CD14-positive monocyte (primary cell): ENCODE measurements around the gene IFRD2. TPM values are rescaled to one million over a fixed set of nuclear protein-coding genes. Genes with fewer than 3 reads are reported as not detected.
A peak's percentile ranks its signal among the peaks of the same experiment; 100 is the strongest.

Source experiments
- DNase-seq, 3 donors: peaks; one replicate each; pipeline ENCODE4 v3.0.0-alpha.2; 2011 to 2022
- H2AFZ ChIP-seq: 2 replicates; pipeline ENCODE4 v1.6.0; 2012; ENCODE audit warnings: mild to moderate bottlenecking, low read depth, low read length, inconsistent platforms; ENCODE audit not compliant: insufficient read depth, poor library complexity, severe bottlenecking
- H3K27ac ChIP-seq, 2 donors: 1 replicate in 1 of 2; 2 replicates in 1 of 2; pipeline ENCODE4 v1.5.1; 2012 to 2013; ENCODE audit warnings: low read length in 2 of 2, control low read depth in 1 of 2, inconsistent platforms in 1 of 2, low read depth in 1 of 2, mild to moderate bottlenecking in 1 of 2
- H3K27me3 ChIP-seq, 2 donors: one replicate each; pipeline versions ENCODE4 v1.6.0 to v1.6.1; 2011 to 2013; ENCODE audit warnings: low read length in 2 of 2; ENCODE audit not compliant: control insufficient read depth in 2 of 2, insufficient read depth in 2 of 2
- H3K36me3 ChIP-seq, 2 donors: replicated peaks in 1 of 2; 1 replicate in 1 of 2; 2 replicates in 1 of 2; pipeline versions ENCODE4 v1.5.1 to v1.6.1; 2012 to 2013; ENCODE audit warnings: low read length in 2 of 2, control low read depth in 1 of 2, inconsistent platforms in 1 of 2, mild to moderate bottlenecking in 1 of 2; ENCODE audit not compliant: insufficient read depth in 2 of 2, control insufficient read depth in 1 of 2
- H3K4me1 ChIP-seq, 2 donors: 1 replicate in 1 of 2; 2 replicates in 1 of 2; pipeline versions ENCODE4 v1.5.1 to v1.6.1; 2012 to 2013; ENCODE audit warnings: low read length in 2 of 2, control low read depth in 1 of 2, inconsistent platforms in 1 of 2, mild to moderate bottlenecking in 1 of 2, moderate library complexity in 1 of 2; ENCODE audit not compliant: insufficient read depth in 2 of 2, control insufficient read depth in 1 of 2
- H3K4me2 ChIP-seq: replicated peaks from 2 replicates; pipeline ENCODE3; 2012; ENCODE audit warnings: low read length, moderate library complexity, mild to moderate bottlenecking; ENCODE audit not compliant: poor library complexity, severe bottlenecking; ENCODE audit errors: extremely low read depth
- H3K4me3 ChIP-seq, 3 experiments: fragments of 200-600 bp in 1 of 3; sonication (generic) in 1 of 3; replicated peaks in 1 of 3; 1 replicate in 2 of 3; 2 replicates in 1 of 3; pipeline ENCODE4 v1.5.1; 2011 to 2013; ENCODE audit warnings: low read length in 3 of 3, mild to moderate bottlenecking in 3 of 3, control low read depth in 2 of 3, low read depth in 2 of 3, inconsistent platforms in 1 of 3, moderate library complexity in 1 of 3
- H3K79me2 ChIP-seq: 2 replicates; pipeline ENCODE4 v1.6.0; 2012; ENCODE audit warnings: mild to moderate bottlenecking, control low read depth, inconsistent platforms, low read length, moderate library complexity; ENCODE audit not compliant: insufficient read depth
- H3K9ac ChIP-seq: 2 replicates; pipeline ENCODE4 v1.6.0; 2017; ENCODE audit warnings: low read length, mild to moderate bottlenecking; ENCODE audit not compliant: insufficient read depth, poor library complexity, severe bottlenecking
- H3K9me3 ChIP-seq, 2 donors: replicated peaks in 1 of 2; 1 replicate in 1 of 2; 2 replicates in 1 of 2; pipeline versions ENCODE4 v1.5.1 to v1.6.1; 2012 to 2013; ENCODE audit warnings: low read length in 2 of 2, control low read depth in 1 of 2; ENCODE audit not compliant: control insufficient read depth in 1 of 2, insufficient read depth in 1 of 2
- H4K20me1 ChIP-seq: 2 replicates; pipeline ENCODE4 v1.6.0; 2012; ENCODE audit warnings: mild to moderate bottlenecking, low read length, control low read depth, moderate library complexity; ENCODE audit not compliant: insufficient read depth
- H3K27ac Mint-ChIP-seq, 7 donors: one replicate each; pipeline ENCODE4 v1.8.0; 2020; ENCODE audit warnings: mild to moderate bottlenecking in 7 of 7, mixed read lengths in 7 of 7, moderate library complexity in 6 of 7, inconsistent platforms in 2 of 7
- H3K27me3 Mint-ChIP-seq, 3 donors: one replicate each; pipeline ENCODE4 v1.8.0; 2021 to 2022; ENCODE audit warnings: low read depth in 3 of 3, mild to moderate bottlenecking in 3 of 3, mixed read lengths in 3 of 3, moderate library complexity in 3 of 3, inconsistent platforms in 1 of 3
- H3K36me3 Mint-ChIP-seq, 2 donors: one replicate each; pipeline ENCODE4 v1.8.0; 2020; ENCODE audit warnings: mixed read lengths in 2 of 2, inconsistent platforms in 1 of 2, mild to moderate bottlenecking in 1 of 2
- H3K4me1 Mint-ChIP-seq: one replicate; pipeline ENCODE4 v1.8.0; 2020; ENCODE audit warnings: mild to moderate bottlenecking, mixed read lengths
- H3K4me3 Mint-ChIP-seq, 2 donors: one replicate each; pipeline ENCODE4 v1.8.0; 2020; ENCODE audit warnings: mild to moderate bottlenecking in 2 of 2, mixed read lengths in 2 of 2, moderate library complexity in 1 of 2
- H3K9me3 Mint-ChIP-seq, 7 donors: one replicate each; pipeline ENCODE4 v1.8.0; 2020 to 2022; ENCODE audit warnings: mixed read lengths in 7 of 7, mild to moderate bottlenecking in 6 of 7, moderate library complexity in 6 of 7, inconsistent platforms in 2 of 7
- WGBS: methylation state at CpG from one replicate; pipeline ENCODE4 v1.1.5; 2013; ENCODE audit warnings: missing lambda C conversion rate; ENCODE audit not compliant: insufficient coverage; 5-methylcytosine and 5-hydroxymethylcytosine counted together
- intact Hi-C, 2 donors: fragments of 100-400 bp; cut with micrococcal nuclease; formaldehyde crosslinking; loops; one replicate each; pipeline versions ENCODE4 v1.15.0 to v1.15.1; 2023
- polyA plus RNA-seq, 3 donors: library from polyadenylated mRNA; depleted of rRNA in 1 of 3; unstranded in 2 of 3; stranded (reverse) in 1 of 3; fragments of 300-500 nt in 2 of 3; fragments of >200 nt in 1 of 3; fragmentation: Illumina TruSeq in 2 of 3; gene quantifications; 1 replicate in 2 of 3; 2 replicates in 1 of 3; pipeline ENCODE4 v1.2.3, GENCODE V29; 2012 to 2021
- TF ChIP-seq, protein P1 (sequence below): fragments of 200-600 bp; IDR thresholded peaks from one replicate; pipeline ENCODE4 v1.8.0; 2022; ENCODE audit warnings: antibody characterized with exemption, mild to moderate bottlenecking

IFRD2 gene
- polyA plus RNA-seq, 3 donors: 17.1 to 35.1 (median 23.3) TPM

DNA sequence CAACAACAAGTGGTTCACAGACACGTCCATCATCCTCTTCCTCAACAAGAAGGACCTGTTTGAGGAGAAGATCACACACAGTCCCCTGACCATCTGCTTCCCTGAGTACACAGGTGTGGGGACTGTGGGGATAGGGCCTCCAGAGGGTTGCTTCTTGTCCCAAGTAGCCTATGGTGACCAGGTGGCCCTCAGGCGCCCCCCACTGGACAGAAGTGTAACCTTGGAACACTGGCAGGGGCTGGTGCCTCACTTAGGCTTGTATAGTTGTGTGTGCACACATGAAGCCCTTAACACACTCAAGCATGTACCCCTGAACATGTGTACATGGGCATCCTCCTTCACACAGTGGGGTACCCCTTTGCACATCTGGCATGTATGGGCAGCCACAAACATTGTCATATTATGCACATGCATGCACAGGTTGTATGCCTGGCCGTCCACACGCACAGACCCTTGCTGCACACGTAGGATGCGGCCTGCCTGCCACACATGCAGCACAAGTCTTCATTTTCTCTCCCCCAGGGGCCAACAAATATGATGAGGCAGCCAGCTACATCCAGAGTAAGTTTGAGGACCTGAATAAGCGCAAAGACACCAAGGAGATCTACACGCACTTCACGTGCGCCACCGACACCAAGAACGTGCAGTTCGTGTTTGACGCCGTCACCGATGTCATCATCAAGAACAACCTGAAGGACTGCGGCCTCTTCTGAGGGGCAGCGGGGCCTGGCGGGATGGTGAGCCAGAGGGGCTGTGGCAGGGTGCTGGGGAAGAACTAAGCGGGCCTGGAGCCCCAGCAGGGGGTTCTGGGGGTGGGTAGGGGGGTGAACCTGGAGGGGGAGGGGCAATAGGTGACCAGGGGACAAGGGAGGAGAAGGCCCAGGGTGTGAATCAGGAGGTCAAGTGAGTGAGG, 35.0 kb downstream of the IFRD2 start:
- Histone ChIP-seq H3K4me1 (peaks cover 47 to 67% of the 10 kb centered on the region in 2 donors), H2AFZ (no peak overlapping the region), H4K20me1 (peaks cover 96% of the 10 kb centered on the region), H3K4me3 (no peak overlapping the region), H3K79me2 (peaks cover 52% of the 10 kb centered on the region), H3K36me3 (peaks cover 63 to 74% of the 10 kb centered on the region in 2 donors), H3K4me2 (no peak overlapping the region), H3K9me3 (peaks cover 0 to 10% of the 10 kb centered on the region in 2 donors), H3K27ac (peak overlapping the region; percentile 8 to 53), H3K9ac (no peak overlapping the region), H3K27me3 (no peaks in the 10 kb centered on the region)
- WGBS: 97% methylated on average over 18 of the region's 20 CpGs
- H3K9me3 Mint-ChIP-seq: peaks cover 0 to 10% (median 4%) of the 10 kb centered on the region in 7 donors
- DNase-seq: peak in 1 of 3 donors; percentile 33
- H3K27me3 Mint-ChIP-seq: peaks cover 0 to 3% (median 0%) of the 10 kb centered on the region in 3 donors
- H3K4me3 Mint-ChIP-seq: no peak overlapping the region
- TF ChIP-seq, protein P1, sequence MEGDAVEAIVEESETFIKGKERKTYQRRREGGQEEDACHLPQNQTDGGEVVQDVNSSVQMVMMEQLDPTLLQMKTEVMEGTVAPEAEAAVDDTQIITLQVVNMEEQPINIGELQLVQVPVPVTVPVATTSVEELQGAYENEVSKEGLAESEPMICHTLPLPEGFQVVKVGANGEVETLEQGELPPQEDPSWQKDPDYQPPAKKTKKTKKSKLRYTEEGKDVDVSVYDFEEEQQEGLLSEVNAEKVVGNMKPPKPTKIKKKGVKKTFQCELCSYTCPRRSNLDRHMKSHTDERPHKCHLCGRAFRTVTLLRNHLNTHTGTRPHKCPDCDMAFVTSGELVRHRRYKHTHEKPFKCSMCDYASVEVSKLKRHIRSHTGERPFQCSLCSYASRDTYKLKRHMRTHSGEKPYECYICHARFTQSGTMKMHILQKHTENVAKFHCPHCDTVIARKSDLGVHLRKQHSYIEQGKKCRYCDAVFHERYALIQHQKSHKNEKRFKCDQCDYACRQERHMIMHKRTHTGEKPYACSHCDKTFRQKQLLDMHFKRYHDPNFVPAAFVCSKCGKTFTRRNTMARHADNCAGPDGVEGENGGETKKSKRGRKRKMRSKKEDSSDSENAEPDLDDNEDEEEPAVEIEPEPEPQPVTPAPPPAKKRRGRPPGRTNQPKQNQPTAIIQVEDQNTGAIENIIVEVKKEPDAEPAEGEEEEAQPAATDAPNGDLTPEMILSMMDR: peak; percentile 51
- peaks cover 61 to 75% of the 10 kb centered on the region in 2 donors for H3K36me3 Mint-ChIP-seq
- peak overlapping the region; percentile 70 to 95 (median 80) for H3K27ac Mint-ChIP-seq
- H3K4me1 Mint-ChIP-seq: peaks cover 35% of the 10 kb centered on the region
- intact Hi-C loops: no loop called here

DNA sequence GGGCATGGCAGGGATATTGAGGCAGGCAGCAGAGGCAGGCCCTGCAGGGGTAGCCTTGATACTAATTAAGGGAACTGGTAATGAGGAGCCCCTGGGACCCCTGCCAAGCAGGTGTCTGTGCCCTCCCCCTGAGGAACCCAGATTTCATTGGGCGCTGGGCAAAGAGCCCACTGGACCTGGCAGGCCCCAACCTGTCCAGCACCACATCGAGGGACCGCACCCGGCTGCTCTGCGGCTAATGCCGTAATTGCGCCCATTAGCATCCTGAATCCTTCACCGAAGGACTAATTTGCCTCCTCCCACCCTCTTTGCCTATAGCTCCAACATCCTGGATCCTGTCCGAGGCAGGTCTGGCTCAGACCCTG, 37.0 kb downstream of the IFRD2 start:
- H3K4me1 Mint-ChIP-seq: peaks cover 48% of the 10 kb centered on the region
- intact Hi-C loops: no loop called here
- H3K4me3 ChIP-seq: peak overlapping the region in 1 of 3 experiments; percentile 15
- peaks cover 53 to 70% of the 10 kb centered on the region in 2 donors for H3K4me1 ChIP-seq
- H4K20me1 ChIP-seq: peaks cover 99% of the 10 kb centered on the region
- WGBS: 100% methylated on average over 8 of the region's 9 CpGs
- H3K27ac Mint-ChIP-seq: peak overlapping the region; percentile 92 to 98 (median 95)
- H3K4me2 ChIP-seq: peak overlapping the region; percentile 38
- H3K4me3 Mint-ChIP-seq: peak overlapping the region in 1 of 2 donors; percentile 21
- peak overlapping the region; percentile 87 to 100 for H3K27ac ChIP-seq
- H3K79me2 ChIP-seq: peaks cover 72% of the 10 kb centered on the region
- no peak for DNase-seq
- H3K36me3 Mint-ChIP-seq: peaks cover 75 to 91% of the 10 kb centered on the region in 2 donors
- H3K9ac ChIP-seq: no peak overlapping the region
- H3K9me3 ChIP-seq: peaks cover 0 to 10% of the 10 kb centered on the region in 2 donors
- peaks cover 0 to 10% (median 4%) of the 10 kb centered on the region in 7 donors for H3K9me3 Mint-ChIP-seq
- TF ChIP-seq, protein P1: no peak
- H3K27me3 ChIP-seq: no peaks in the 10 kb centered on the region
- H3K36me3 ChIP-seq: peaks cover 79 to 94% of the 10 kb centered on the region in 2 donors
- peaks cover 0 to 3% (median 0%) of the 10 kb centered on the region in 3 donors for H3K27me3 Mint-ChIP-seq
- no peak overlapping the region for H2AFZ ChIP-seq
